H9 (cell line): ENCODE results near the gene HAUS7. TPM values are rescaled to one million over a fixed set of nuclear protein-coding genes. Genes with fewer than 3 reads are reported as not detected.

ENCODE experiments used
- DNase-seq: peaks from one replicate; pipeline ENCODE4 v3.0.0-alpha.2; 2017
- H2AFZ ChIP-seq: one replicate; pipeline ENCODE4 v1.6.1; 2013; ENCODE audit warnings: mild to moderate bottlenecking, low read length, control low read depth, moderate library complexity
- H2AK5ac ChIP-seq: 2 replicates; pipeline ENCODE4 v1.6.1; 2013; ENCODE audit warnings: low read length, control low read depth, mixed read lengths; ENCODE audit not compliant: insufficient read length
- H2BK120ac ChIP-seq: one replicate; pipeline ENCODE4 v1.6.1; 2013; ENCODE audit warnings: low read depth, mild to moderate bottlenecking, low read length, control low read depth, inconsistent platforms; ENCODE audit not compliant: poor library complexity, severe bottlenecking
- H2BK12ac ChIP-seq: 2 replicates; pipeline ENCODE4 v1.6.1; 2013; ENCODE audit warnings: low read length, control low read depth, mixed read lengths, low read depth; ENCODE audit not compliant: insufficient read length
- H2BK15ac ChIP-seq: 2 replicates; pipeline ENCODE4 v1.6.1; 2013; ENCODE audit warnings: low read depth, low read length, control low read depth
- H2BK20ac ChIP-seq: one replicate; pipeline ENCODE4 v1.6.1; 2013; ENCODE audit warnings: low read depth, mild to moderate bottlenecking, low read length, control low read depth, inconsistent platforms; ENCODE audit not compliant: poor library complexity, severe bottlenecking
- H2BK5ac ChIP-seq: 2 replicates; pipeline ENCODE4 v1.6.1; 2013; ENCODE audit warnings: low read length, control low read depth, mixed read lengths; ENCODE audit not compliant: insufficient read length
- H3K14ac ChIP-seq: 2 replicates; pipeline ENCODE4 v1.6.1; 2013; ENCODE audit warnings: low read length, control low read depth; ENCODE audit not compliant: insufficient read depth
- H3K18ac ChIP-seq: 2 replicates; pipeline ENCODE4 v1.6.1; 2013; ENCODE audit warnings: low read depth, mild to moderate bottlenecking, mixed read lengths, low read length, control low read depth; ENCODE audit not compliant: insufficient read length
- H3K23ac ChIP-seq: 2 replicates; pipeline ENCODE4 v1.6.1; 2013; ENCODE audit warnings: low read length, control low read depth, mixed read lengths, low read depth; ENCODE audit not compliant: insufficient read length
- H3K23me2 ChIP-seq: 2 replicates; pipeline ENCODE4 v1.6.1; 2013; ENCODE audit warnings: low read depth, mild to moderate bottlenecking, mixed read lengths, low read length, control low read depth; ENCODE audit not compliant: insufficient read length, poor library complexity, severe bottlenecking
- H3K27ac ChIP-seq: 2 replicates; pipeline ENCODE4 v1.5.1; 2013; ENCODE audit warnings: low read length, control low read depth, mixed read lengths, low read depth; ENCODE audit not compliant: insufficient read length
- H3K27me3 ChIP-seq: 2 replicates; pipeline ENCODE4 v1.6.1; 2013; ENCODE audit warnings: low read length, control low read depth, inconsistent platforms; ENCODE audit not compliant: insufficient read depth
- H3K4ac ChIP-seq: 2 replicates; pipeline ENCODE4 v1.6.1; 2013; ENCODE audit warnings: low read depth, mild to moderate bottlenecking, control low read depth, inconsistent platforms, low read length, moderate library complexity
- H3K4me1 ChIP-seq: 2 replicates; pipeline ENCODE4 v1.6.1; 2013; ENCODE audit warnings: low read length, control low read depth, inconsistent platforms; ENCODE audit not compliant: insufficient read depth
- H3K4me2 ChIP-seq: 2 replicates; pipeline ENCODE4 v1.6.1; 2013; ENCODE audit warnings: low read length, control low read depth, mixed read lengths; ENCODE audit not compliant: insufficient read length, insufficient read depth
- H3K56ac ChIP-seq: 2 replicates; pipeline ENCODE4 v1.6.1; 2013; ENCODE audit warnings: low read depth, mild to moderate bottlenecking, mixed read lengths, low read length, control low read depth; ENCODE audit not compliant: insufficient read length
- H3K79me1 ChIP-seq: 2 replicates; pipeline ENCODE4 v1.6.1; 2013; ENCODE audit warnings: low read depth, mild to moderate bottlenecking, moderate library complexity, low read length, control low read depth, inconsistent platforms; ENCODE audit not compliant: insufficient read depth, poor library complexity, severe bottlenecking
- H3K79me2 ChIP-seq: 2 replicates; pipeline ENCODE4 v1.6.1; 2013; ENCODE audit warnings: low read length, control low read depth, inconsistent platforms; ENCODE audit not compliant: insufficient read depth
- H3K9ac ChIP-seq: 2 replicates; pipeline ENCODE4 v1.6.1; 2013; ENCODE audit warnings: low read length, control low read depth, mixed read lengths; ENCODE audit not compliant: insufficient read length; ENCODE audit errors: extremely low read depth
- H3K9me3 ChIP-seq: one replicate; pipeline ENCODE4 v1.6.1; 2013; ENCODE audit warnings: low read depth, low read length, inconsistent platforms; ENCODE audit not compliant: control insufficient read depth
- H3T11ph ChIP-seq: one replicate; pipeline ENCODE4 v1.6.1; 2013; ENCODE audit warnings: mild to moderate bottlenecking, low read length, control low read depth, inconsistent platforms
- H4K20me1 ChIP-seq: one replicate; pipeline ENCODE4 v1.6.1; 2013; ENCODE audit not compliant: control insufficient read depth, insufficient read length, insufficient read depth
- H4K5ac ChIP-seq: 2 replicates; pipeline ENCODE4 v1.6.1; 2013; ENCODE audit warnings: low read depth, mild to moderate bottlenecking, mixed read lengths, low read length, control low read depth; ENCODE audit not compliant: insufficient read length
- H4K8ac ChIP-seq: replicated peaks from 2 replicates; pipeline ENCODE4 v1.6.1; 2013; ENCODE audit warnings: low read length, control low read depth, mixed read lengths, low read depth; ENCODE audit not compliant: insufficient read length
- H4K91ac ChIP-seq: 2 replicates; pipeline ENCODE4 v1.6.1; 2013; ENCODE audit warnings: low read depth, mild to moderate bottlenecking, moderate library complexity, mixed read lengths, low read length, control low read depth; ENCODE audit not compliant: insufficient read length
- H3K27ac Mint-ChIP-seq, 3 experiments: 2 replicates in 2 of 3; 3 replicates in 1 of 3; pipeline ENCODE4 v1.8.0; 2020 to 2021; ENCODE audit warnings: mixed read lengths in 3 of 3, mild to moderate bottlenecking in 1 of 3, moderate library complexity in 1 of 3
- H3K27me3 Mint-ChIP-seq: 2 replicates; pipeline ENCODE4 v1.8.0; 2021; ENCODE audit warnings: low read depth, mild to moderate bottlenecking, moderate library complexity, mixed read lengths
- H3K36me3 Mint-ChIP-seq, 3 experiments: 2 replicates in 2 of 3; 3 replicates in 1 of 3; pipeline ENCODE4 v1.8.0; 2020 to 2021; ENCODE audit warnings: low read depth in 3 of 3, mixed read lengths in 3 of 3; ENCODE audit not compliant: insufficient read depth in 1 of 3
- H3K4me1 Mint-ChIP-seq, 2 experiments: 2 replicates each; pipeline ENCODE4 v1.8.0; 2020; ENCODE audit warnings: mixed read lengths in 2 of 2
- H3K4me3 Mint-ChIP-seq, 2 experiments: 2 replicates in 1 of 2; 3 replicates in 1 of 2; pipeline ENCODE4 v1.8.0; 2020 to 2021; ENCODE audit warnings: mild to moderate bottlenecking in 2 of 2, mixed read lengths in 2 of 2, moderate library complexity in 1 of 2
- H3K9me3 Mint-ChIP-seq, 2 experiments: 2 replicates in 1 of 2; 3 replicates in 1 of 2; pipeline ENCODE4 v1.8.0; 2020; ENCODE audit warnings: mild to moderate bottlenecking in 2 of 2, mixed read lengths in 2 of 2, moderate library complexity in 1 of 2
- CTCF ChIP-seq: fragments of 200-600 bp; sonication (generic); conservative IDR thresholded peaks from 3 replicates; pipeline ENCODE4 v1.8.0; 2021; ENCODE audit warnings: antibody characterized with exemption, mild to moderate bottlenecking
- WGBS: extraction: QIAGEN DNeasy Blood & Tissue Kit; methylation state at CpG from one replicate; pipeline ENCODE4 v1.1.7; 2013; ENCODE audit warnings: missing lambda C conversion rate, low lambda C conversion rate, mixed read lengths; ENCODE audit not compliant: insufficient read length; ENCODE audit errors: extremely low coverage; 5-methylcytosine and 5-hydroxymethylcytosine counted together
- total RNA-seq: library from RNA; stranded (reverse); gene quantifications from 2 replicates; pipeline ENCODE4 v1.2.1, GENCODE V29; 2021

HAUS7 gene
- total RNA-seq, 1 experiment from 2014 or later, result 45.3 TPM

- no peak within 1 kb of the TSS for H2BK12ac ChIP-seq
- H2BK5ac ChIP-seq, result no peak within 1 kb of the TSS
- H3K9ac ChIP-seq, result no peak within 1 kb of the TSS
- H4K8ac ChIP-seq, result no peak within 1 kb of the TSS
- H3K79me1 ChIP-seq, result no peaks in the 10 kb centered on the region
- H3K27ac Mint-ChIP-seq, result no peak within 1 kb of the TSS; a peak in 1 of 7 replicates
- H3K27ac ChIP-seq, result no peak within 1 kb of the TSS
- no peak within 1 kb of the TSS for H2BK120ac ChIP-seq
- H3K18ac ChIP-seq, result no peak within 1 kb of the TSS
- H3K4me2 ChIP-seq, result peak within 1 kb of the TSS; percentile 46
- WGBS, result no CpG with 5 or more reads among the region's 75 CpGs
- peaks cover 7% of the 10 kb centered on the region; the same call in 1 of the 2 replicates for H3K27me3 ChIP-seq
- no peak within 1 kb of the TSS for H3T11ph ChIP-seq
- no peak within 1 kb of the TSS for H3K56ac ChIP-seq
- H3K36me3 Mint-ChIP-seq, result peaks cover 8 to 10% (median 9%) of the 10 kb centered on the region in 3 experiments; a peak in 4 of 7 replicates
- H3K27me3 Mint-ChIP-seq, result peaks cover 37% of the 10 kb centered on the region
- peaks cover 28% of the 10 kb centered on the region for H3K9me3 ChIP-seq
- no peaks in the 10 kb centered on the region for H3K79me2 ChIP-seq
- no peaks in the 10 kb centered on the region for H3K23me2 ChIP-seq
- H2AFZ ChIP-seq, result no peak within 1 kb of the TSS
- DNase-seq, result no peak
- no peak within 1 kb of the TSS for H2BK20ac ChIP-seq
- H2AK5ac ChIP-seq, result no peak within 1 kb of the TSS
- H3K23ac ChIP-seq, result no peak within 1 kb of the TSS
- no peak within 1 kb of the TSS for H3K4ac ChIP-seq
- H2BK15ac ChIP-seq, result no peak within 1 kb of the TSS
- H3K4me1 Mint-ChIP-seq, result peaks cover 7 to 9% of the 10 kb centered on the region in 2 experiments; a peak in 2 of 4 replicates
- no peak for TF ChIP-seq CTCF
- no peak within 1 kb of the TSS for H4K91ac ChIP-seq
- peak within 1 kb of the TSS; percentile 24; the same call in 1 of the 2 replicates for H3K14ac ChIP-seq
- H4K20me1 ChIP-seq, result no peaks in the 10 kb centered on the region
- no peaks in the 10 kb centered on the region for H3K4me1 ChIP-seq
- H3K4me3 Mint-ChIP-seq, result peak within 1 kb of the TSS; percentile 56 to 75
- H3K9me3 Mint-ChIP-seq, result peaks cover 64 to 77% of the 10 kb centered on the region in 2 experiments
- no peak within 1 kb of the TSS for H4K5ac ChIP-seq
Observed at GRCh38 chrX:153411255-153411987, 59.0 kb downstream of the HAUS7 start, which contains the start of gene ZFP92. TSS of gene ZFP92 (plus strand) at chrX:153411472. CDS start at chrX:153418323, 6,851 bp downstream.
